ENCODE data around the gene KLK1.

Gene KLK1

DNA sequence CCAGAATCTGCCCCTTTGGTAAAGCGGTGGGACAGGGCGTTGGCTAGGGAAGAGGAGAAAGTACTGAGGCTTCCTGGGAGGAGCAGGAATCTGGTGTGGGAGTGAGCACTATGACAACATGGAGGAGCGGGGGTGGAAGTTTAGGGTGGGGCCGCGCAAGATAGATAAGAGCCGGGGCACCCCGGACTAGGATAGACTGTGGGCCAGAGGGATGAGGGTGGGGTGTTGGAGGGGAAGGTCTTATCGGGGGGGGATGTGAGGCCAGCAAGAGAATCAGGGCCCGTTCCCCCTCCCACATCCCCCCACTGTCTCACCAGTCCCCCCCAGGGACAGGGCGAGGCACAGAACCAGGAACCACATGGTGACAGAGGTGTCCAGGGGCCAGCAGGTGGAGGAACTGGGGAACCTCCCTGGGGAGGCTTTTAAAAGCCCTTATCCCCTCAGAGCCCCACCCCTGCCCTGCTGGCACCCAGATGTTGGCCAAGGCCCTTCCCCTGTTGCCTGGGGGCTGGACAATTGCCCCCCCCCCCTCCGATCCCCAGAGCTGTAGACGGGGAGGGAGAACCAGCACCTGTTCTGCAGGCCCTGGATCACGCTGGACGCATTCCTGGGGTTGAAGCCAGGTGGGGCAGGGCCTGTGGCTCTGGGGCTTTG is at the start of gene KLK1:
Gene KLK1 (minus strand): TSS at position 399 of the 654 bp plus-strand sequence. CDS start 39 bp downstream, at position 360.
- in situ Hi-C loops (cut with MboI; ENCODE audit: low sequenced_read_pairs) = no loop called here

DNA sequence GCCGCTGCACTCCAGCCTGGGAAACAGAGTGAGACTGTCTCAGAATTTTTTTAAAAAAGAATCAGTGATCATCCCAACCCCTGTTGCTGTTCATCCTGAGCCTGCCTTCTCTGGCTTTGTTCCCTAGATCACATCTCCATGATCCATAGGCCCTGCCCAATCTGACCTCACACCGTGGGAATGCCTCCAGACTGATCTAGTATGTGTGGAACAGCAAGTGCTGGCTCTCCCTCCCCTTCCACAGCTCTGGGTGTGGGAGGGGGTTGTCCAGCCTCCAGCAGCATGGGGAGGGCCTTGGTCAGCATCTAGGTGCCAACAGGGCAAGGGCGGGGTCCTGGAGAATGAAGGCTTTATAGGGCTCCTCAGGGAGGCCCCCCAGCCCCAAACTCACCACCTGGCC is 49.5 kb upstream of the KLK1 start, which contains the start of gene KLK2:
Gene KLK2 (plus strand): TSS at position 384 of the 400 bp plus-strand sequence. CDS start 35 bp downstream, outside the sequence.
- in situ Hi-C loops (cut with MboI; ENCODE audit: low sequenced_read_pairs) = no loop called here

DNA sequence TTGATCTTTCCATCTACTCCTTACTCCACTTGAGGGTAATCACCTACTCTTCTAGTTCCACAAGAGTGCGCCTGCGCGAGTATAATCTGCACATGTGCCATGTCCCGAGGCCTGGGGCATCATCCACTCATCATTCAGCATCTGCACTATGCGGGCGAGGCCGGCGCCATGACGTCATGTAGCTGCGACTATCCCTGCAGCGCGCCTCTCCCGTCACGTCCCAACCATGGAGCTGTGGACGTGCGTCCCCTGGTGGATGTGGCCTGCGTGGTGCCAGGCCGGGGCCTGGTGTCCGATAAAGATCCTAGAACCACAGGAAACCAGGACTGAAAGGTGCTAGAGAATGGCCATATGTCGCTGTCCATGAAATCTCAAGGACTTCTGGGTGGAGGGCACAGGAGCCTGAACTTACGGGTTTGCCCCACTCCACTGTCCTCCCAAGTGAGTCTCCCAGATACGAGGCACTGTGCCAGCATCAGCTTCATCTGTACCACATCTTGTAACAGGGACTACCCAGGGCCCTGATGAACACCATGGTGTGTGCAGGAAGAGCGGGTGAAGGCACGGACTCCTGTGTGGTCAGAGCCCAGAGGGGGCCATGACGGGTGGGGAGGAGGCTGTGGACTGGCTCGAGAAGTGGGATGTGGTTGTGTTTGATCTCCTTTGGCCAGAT is 47.0 kb upstream of the KLK1 start:
- in situ Hi-C loops (cut with MboI; ENCODE audit: low sequenced_read_pairs) = no loop called here

DNA sequence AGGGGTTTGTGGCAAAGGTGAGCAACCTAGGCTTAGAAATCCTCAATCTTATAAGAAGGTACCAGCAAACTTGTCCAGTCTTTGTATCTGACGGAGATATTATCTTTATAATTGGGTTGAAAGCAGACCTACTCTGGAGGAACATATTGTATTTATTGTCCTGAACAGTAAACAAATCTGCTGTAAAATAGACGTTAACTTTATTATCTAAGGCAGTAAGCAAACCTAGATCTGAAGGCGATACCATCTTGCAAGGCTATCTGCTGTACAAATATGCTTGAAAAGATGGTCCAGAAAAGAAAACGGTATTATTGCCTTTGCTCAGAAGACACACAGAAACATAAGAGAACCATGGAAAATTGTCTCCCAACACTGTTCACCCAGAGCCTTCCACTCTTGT is 45.9 kb upstream of the KLK1 start:
- in situ Hi-C loops (cut with MboI; ENCODE audit: low sequenced_read_pairs) = no loop called here

DNA sequence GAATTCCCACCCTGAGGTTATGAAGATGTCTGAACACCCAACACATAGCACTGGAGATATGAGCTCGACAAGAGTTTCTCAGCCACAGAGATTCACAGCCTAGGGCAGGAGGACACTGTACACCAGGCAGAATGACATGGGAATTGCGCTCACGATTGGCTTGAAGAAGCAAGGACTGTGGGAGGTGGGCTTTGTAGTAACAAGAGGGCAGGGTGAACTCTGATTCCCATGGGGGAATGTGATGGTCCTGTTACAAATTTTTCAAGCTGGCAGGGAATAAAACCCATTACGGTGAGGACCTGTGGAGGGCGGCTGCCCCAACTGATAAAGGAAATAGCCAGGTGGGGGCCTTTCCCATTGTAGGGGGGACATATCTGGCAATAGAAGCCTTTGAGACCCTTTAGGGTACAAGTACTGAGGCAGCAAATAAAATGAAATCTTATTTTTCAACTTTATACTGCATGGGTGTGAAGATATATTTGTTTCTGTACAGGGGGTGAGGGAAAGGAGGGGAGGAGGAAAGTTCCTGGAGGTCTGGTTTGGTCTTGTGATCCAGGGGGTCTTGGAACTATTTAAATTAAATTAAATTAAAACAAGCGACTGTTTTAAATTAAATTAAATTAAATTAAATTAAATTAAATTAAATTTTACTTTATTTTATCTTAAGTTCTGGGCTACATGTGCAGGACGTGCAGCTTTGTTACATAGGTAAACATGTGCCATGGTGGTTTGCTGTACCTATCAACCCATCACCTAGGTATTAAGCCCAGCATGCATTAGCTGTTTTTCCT is 38.1 kb upstream of the KLK1 start:
- in situ Hi-C loops (cut with MboI; ENCODE audit: low sequenced_read_pairs) = no loop called here

DNA sequence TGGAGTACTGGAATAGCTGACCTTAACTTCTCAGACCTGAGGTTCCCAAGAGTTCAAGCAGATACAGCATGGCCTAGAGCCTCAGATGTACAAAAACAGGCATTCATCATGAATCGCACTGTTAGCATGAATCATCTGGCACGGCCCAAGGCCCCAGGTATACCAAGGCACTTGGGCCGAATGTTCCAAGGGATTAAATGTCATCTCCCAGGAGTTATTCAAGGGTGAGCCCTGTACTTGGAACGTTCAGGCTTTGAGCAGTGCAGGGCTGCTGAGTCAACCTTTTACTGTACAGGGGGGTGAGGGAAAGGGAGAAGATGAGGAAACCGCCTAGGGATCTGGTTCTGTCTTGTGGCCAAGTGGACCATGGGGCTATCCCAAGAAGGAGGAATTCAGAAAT is 37.4 kb upstream of the KLK1 start:
- in situ Hi-C loops (cut with MboI; ENCODE audit: low sequenced_read_pairs) = no loop called here

DNA sequence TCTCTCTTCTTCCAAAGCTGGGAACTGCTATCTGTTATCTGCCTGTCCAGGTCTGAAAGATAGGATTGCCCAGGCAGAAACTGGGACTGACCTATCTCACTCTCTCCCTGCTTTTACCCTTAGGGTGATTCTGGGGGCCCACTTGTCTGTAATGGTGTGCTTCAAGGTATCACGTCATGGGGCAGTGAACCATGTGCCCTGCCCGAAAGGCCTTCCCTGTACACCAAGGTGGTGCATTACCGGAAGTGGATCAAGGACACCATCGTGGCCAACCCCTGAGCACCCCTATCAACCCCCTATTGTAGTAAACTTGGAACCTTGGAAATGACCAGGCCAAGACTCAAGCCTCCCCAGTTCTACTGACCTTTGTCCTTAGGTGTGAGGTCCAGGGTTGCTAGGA is 36.3 kb upstream of the KLK1 start:
- in situ Hi-C loops (cut with MboI; ENCODE audit: low sequenced_read_pairs) = no loop called here

DNA sequence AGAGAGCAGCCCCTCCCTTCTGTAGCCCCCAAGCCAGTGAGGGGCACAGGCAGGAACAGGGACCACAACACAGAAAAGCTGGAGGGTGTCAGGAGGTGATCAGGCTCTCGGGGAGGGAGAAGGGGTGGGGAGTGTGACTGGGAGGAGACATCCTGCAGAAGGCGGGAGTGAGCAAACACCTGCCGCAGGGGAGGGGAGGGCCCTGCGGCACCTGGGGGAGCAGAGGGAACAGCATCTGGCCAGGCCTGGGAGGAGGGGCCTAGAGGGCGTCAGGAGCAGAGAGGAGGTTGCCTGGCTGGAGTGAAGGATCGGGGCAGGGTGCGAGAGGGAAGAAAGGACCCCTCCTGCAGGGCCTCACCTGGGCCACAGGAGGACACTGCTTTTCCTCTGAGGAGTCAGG is 35.3 kb upstream of the KLK1 start:
- in situ Hi-C loops (cut with MboI; ENCODE audit: low sequenced_read_pairs) = no loop called here

DNA sequence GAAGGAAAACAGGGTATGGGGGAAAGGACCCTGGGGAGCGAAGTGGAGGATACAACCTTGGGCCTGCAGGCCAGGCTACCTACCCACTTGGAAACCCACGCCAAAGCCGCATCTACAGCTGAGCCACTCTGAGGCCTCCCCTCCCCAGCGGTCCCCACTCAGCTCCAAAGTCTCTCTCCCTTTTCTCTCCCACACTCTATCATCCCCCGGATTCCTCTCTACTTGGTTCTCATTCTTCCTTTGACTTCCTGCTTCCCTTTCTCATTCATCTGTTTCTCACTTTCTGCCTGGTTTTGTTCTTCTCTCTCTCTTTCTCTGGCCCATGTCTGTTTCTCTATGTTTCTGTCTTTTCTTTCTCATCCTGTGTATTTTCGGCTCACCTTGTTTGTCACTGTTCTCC is 33.8 kb upstream of the KLK1 start:
- in situ Hi-C loops (cut with MboI; ENCODE audit: low sequenced_read_pairs) = no loop called here

DNA sequence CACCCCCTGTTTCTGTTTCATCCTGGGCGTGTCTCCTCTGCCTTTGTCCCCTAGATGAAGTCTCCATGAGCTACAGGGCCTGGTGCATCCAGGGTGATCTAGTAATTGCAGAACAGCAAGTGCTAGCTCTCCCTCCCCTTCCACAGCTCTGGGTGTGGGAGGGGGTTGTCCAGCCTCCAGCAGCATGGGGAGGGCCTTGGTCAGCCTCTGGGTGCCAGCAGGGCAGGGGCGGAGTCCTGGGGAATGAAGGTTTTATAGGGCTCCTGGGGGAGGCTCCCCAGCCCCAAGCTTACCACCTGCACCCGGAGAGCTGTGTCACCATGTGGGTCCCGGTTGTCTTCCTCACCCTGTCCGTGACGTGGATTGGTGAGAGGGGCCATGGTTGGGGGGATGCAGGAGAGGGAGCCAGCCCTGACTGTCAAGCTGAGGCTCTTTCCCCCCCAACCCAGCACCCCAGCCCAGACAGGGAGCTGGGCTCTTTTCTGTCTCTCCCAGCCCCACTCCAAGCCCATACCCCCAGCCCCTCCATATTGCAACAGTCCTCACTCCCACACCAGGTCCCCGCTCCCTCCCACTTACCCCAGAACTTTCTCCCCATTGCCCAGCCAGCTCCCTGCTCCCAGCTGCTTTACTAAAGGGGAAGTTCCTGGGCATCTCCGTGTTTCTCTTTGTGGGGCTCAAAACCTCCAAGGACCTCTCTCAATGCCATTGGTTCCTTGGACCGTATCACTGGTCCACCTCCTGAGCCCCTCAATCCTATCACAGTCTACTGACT is 31.2 kb upstream of the KLK1 start, which contains the start of gene KLK3:
Gene KLK3 (plus strand): TSS at position 280 of the 775 bp plus-strand sequence. CDS start 41 bp downstream, at position 321.
- in situ Hi-C loops (cut with MboI; ENCODE audit: low sequenced_read_pairs) = no loop called here

DNA sequence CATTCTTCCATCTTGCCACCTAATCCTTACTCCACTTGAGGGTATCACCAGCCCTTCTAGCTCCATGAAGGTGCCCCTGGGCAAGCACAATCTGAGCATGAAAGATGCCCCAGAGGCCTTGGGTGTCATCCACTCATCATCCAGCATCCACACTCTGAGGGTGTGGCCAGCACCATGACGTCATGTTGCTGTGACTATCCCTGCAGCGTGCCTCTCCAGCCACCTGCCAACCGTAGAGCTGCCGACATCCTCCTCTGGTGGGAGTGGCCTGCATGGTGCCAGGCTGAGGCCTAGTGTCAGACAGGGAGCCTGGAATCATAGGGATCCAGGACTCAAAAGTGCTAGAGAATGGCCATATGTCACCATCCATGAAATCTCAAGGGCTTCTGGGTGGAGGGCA is 28.0 kb upstream of the KLK1 start:
- in situ Hi-C loops (cut with MboI; ENCODE audit: low sequenced_read_pairs) = no loop called here

DNA sequence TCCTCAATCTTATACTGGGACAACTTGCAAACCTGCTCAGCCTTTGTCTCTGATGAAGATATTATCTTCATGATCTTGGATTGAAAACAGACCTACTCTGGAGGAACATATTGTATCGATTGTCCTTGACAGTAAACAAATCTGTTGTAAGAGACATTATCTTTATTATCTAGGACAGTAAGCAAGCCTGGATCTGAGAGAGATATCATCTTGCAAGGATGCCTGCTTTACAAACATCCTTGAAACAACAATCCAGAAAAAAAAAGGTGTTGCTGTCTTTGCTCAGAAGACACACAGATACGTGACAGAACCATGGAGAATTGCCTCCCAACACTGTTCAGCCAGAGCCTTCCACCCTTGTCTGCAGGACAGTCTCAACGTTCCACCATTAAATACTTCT is 27.2 kb upstream of the KLK1 start:
- in situ Hi-C loops (cut with MboI; ENCODE audit: low sequenced_read_pairs) = no loop called here

DNA sequence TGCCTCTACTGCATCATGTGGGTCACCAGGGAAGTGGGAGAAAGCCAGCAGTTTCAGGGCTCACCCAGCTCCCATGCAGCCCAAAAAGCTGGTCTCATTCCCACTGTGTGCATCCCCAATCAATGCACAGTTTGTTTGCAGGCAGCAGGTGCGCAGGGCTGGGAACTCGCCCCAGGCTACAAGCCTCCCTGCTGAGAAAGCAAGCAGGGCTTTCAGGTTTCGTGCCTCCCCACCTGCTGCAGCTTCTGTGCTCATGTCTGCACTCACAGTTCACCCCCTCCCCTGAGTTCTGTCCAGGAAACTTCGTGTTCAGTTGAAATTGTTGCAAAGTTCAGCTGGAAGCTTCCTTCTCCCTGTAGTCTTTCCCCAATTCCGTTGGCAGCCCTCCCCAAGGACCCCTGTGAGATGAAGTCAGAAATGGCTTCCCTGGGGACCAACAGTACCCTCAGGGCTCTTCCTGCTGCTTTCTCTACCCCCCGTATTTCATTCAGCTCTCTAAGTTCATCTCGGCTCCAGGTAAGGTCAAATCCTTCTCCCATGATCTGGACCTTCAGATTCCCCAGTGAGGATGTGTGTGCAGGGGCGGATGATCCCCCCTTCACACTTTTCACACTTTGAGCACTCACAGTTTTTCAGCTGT is 20.8 kb upstream of the KLK1 start:
- in situ Hi-C loops (cut with MboI; ENCODE audit: low sequenced_read_pairs) = no loop called here

DNA sequence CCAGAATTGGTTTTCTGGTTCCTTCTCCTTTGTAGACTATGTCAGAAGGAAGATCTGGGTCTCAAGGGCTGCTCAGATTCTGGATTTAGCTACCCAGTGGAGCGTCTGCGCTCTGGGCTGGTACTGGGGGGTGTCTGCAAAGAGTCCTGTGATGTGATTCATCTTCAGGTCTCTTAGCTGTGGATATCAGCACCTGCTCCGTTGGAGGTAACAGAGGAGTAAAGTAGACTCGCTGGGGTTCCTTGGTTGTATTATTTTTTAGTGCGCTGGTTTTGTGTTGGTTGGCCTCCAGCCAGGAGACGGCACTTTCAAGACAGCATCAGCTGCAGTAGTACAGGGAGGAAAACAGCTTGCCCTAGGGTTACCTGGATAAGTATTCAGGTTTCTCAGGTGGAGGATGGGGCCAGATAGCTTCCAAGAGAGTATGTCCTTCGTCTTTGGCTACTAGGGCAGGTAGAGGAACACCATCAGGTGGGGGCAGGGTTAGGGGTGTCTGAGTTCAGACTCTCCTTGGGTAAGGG is 20.2 kb upstream of the KLK1 start:
- in situ Hi-C loops (cut with MboI; ENCODE audit: low sequenced_read_pairs) = no loop called here

DNA sequence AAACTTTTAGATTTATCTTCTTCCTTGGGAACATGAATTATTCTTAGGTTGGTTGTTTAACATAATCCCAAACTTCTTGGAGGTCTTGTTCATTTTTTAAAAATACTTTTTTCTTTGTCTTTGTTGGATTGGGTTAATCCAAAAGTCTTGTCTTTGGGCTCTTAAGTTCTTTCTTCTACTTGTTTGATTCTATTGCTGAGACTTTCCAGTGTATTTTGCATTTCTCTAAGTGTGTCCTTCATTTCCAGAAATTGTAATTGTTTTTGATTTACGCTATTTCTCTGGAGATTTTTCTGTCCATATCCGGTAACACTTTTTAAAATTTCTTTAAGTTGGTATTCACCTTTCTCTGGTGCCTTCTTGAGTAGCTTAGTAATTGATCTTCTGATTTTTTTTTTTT is 19.6 kb upstream of the KLK1 start:
- in situ Hi-C loops (cut with MboI; ENCODE audit: low sequenced_read_pairs) = no loop called here

DNA sequence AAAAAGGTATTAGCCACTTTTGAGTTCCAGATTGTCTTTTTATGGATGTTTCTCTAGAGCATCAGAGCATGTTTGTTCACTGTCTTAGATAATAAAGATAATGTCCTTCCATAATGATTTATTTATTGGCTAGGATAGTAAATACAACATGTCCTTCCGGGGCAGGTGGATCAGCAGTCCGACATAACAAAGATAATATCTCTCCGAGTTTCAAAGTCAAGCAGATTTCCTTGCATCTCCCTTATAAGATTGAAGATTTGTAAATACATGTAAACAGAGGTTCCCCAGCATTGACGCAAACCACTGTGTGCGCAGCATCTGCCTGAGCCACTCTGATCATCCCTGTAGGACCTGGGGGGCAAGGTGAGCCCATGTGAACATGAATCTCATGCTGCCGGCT is 18.5 kb upstream of the KLK1 start:
- in situ Hi-C loops (cut with MboI; ENCODE audit: low sequenced_read_pairs) = no loop called here

DNA sequence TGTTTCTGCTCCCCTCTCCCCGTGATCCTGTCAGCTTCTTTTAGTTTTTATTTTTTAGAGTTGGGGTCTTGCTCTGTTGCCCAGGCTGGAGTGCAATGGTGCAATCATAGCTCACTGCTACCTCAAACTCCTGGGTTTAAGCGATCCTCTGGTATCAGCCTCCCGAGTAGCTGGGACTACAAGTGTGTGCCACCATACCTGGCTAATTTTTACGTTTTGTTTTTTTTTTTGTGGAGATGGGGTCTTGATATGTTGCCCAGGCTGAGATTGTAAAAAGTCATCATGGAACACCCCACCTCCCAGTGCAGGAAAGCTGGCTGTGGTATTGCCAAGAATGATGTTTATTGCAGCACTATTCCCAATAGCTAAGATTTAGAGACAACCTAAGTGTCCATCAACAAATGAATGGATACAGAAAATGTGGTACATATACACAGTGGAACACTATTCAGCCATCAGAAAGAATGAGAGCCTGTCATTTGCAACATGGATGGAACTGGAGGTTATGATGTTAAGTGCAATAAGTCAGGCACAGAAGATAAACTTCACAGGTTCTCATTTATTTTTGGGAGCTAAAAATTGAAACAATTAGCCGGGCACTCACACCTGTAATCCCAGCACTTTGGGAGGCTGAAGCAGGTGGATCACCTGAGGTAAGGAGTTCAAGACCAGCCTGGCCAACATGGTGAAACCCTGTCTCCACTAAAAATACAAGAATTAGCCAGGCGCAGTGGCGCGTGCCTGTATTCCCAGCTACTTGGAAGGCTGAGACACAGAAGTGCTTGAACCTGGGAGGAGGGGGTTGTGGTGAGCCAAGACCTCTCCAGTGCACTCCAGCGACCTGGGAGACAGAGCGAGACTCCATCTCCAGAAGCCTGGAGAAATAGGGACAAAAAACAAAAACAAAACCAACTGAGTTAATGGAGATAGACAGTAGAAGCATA is 16.4 kb upstream of the KLK1 start:
- in situ Hi-C loops (cut with MboI; ENCODE audit: low sequenced_read_pairs) = no loop called here

DNA sequence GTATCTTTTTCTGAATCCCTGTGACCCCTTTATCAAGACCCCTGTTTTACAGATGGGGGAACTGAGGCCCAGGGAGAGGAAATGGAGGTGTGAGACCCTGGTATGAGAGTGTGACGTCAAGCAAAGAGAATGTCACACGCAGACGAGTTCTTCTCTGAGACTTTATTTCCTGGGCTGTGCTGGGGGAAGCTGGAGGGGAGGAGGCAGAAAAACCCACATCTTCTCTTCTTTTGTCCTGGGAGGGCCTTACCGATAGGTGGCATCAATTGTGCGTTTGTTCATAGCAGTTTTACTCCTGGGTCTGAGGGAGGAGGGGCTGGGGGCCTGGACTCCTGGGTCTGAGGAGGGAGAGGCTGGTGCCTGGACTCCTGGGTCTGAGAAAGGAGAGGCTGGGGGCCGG is 14.7 kb upstream of the KLK1 start:
- in situ Hi-C loops (cut with MboI; ENCODE audit: low sequenced_read_pairs) = no loop called here

DNA sequence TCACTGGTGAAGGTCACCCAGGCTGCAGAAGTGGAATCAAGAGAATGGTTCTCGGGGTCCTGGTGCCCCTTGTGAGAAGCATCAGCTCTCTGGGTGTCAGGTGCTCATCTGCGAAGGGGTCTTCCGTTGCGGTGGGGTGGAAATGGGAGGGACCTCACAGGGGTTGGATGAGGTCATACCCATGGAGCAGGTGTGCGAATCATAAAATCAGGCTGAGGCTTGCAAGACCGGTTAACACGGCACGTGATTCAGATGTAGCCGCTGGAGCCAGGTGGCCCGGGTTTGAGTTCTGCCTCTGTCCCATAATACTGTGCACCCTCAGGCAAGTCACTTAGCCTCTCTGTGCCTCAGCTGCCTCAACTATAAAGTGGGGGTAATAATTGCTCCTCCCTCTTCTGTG is 13.7 kb upstream of the KLK1 start:
- in situ Hi-C loops (cut with MboI; ENCODE audit: low sequenced_read_pairs) = no loop called here
